HG02623 (cell line): ENCODE measurements around the gene ATXN10.
"Not testable (repeated sequence)": the region's sequence is repeated elsewhere in the genome, so short reads cannot be mapped to it uniquely, and the experiment has no call there.

Experiments
- ATAC-seq: cut with Tn5 transposase; IDR thresholded peaks from one replicate; pipeline ENCODE4 v1.9.1; 2021; ENCODE audit warnings: moderate library complexity; ENCODE audit not compliant: unreplicated experiment

ATXN10 gene

DNA sequence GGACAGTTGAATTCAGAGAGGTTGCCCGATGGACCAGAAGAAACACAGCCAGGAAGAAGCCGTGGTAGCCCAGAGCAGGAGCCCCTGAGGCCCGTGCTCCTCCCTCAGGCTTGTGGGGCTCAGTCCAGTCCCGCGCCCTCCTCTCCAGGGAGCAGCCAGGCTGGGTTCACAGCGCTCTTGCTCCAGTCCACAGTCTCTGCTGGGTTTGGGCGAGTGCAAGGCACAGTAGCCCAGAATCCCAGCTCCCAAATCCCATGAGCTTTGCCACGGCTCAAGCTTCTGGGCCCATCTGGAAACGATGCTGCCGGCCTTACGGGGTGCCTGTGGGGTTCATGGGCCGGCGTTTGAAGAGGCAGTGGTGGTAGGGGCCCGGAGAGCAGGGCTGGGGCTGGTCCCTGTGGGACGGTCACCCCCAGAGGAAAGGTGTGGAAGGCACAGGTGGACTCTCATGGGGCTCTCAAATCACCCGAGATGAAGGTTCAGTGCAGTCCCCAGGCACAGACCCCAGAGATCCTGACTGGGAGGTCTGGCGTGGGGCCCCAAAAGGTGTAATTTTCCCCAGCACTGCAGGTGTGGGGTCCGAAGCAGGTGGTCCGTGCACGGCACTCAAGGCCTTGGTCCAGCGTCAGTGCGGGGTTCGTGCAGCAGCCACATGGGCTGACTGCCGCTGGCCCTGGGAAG lies 30.6 kb upstream of the ATXN10 start:
- no peak for ATAC-seq

DNA sequence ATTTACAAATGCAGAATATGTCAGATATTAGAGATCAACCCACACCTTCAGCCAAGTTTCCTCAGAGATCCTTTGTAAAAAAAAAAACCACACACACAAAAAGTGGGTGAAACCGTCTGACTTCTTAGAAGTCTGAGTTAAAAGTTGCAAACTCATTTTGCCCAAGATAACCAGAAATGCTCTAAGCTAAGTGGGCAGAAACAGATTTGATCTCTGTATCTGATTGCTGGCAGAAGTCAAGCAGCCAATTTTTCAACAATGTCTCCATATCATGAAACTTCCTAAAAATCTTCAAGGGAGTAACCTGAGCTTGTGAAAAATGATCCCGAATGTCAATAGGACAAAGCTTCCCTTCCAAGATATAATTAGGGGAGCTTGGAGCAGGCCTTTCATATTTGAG lies 28.6 kb upstream of the ATXN10 start:
- ATAC-seq: no peak

DNA sequence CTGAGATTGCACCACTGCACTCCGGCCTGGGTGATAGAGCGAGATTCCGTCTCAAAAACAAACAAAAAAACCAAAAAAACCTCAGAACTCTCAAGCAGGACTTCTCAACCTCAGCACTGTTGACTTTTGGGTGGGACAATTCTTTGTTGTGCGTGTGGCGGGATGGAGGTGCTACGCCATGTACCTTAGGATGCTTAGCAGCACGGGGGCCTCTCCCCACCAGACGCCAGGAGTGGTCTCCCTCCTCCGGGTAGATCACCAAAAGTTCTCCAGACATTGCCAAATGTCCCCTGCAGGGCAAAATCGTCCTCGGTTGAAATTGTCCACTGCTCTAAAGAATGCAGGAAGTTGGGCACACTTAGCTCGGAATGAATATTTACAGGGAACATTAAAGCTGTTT lies 26.9 kb upstream of the ATXN10 start:
- ATAC-seq: no peak

DNA sequence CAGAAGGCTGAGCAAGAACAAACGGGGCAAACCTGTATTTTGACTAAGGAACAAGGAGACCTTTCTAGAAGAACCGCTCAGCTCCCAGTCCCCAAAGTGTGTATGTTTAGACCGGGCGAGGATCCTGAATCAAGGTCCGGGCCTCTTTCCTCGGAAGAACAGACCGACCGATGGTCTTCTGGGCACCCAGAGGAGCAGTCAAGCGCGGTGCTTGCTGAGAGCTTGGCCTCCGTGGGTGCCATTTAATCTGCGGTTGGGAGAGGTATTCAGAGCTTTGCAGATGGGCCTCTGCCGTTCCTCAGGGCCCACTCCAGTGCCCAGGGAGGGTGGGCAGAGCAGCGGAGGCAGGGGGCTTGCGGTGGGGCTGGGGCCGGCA lies 26.5 kb upstream of the ATXN10 start:
- no peak for ATAC-seq

DNA sequence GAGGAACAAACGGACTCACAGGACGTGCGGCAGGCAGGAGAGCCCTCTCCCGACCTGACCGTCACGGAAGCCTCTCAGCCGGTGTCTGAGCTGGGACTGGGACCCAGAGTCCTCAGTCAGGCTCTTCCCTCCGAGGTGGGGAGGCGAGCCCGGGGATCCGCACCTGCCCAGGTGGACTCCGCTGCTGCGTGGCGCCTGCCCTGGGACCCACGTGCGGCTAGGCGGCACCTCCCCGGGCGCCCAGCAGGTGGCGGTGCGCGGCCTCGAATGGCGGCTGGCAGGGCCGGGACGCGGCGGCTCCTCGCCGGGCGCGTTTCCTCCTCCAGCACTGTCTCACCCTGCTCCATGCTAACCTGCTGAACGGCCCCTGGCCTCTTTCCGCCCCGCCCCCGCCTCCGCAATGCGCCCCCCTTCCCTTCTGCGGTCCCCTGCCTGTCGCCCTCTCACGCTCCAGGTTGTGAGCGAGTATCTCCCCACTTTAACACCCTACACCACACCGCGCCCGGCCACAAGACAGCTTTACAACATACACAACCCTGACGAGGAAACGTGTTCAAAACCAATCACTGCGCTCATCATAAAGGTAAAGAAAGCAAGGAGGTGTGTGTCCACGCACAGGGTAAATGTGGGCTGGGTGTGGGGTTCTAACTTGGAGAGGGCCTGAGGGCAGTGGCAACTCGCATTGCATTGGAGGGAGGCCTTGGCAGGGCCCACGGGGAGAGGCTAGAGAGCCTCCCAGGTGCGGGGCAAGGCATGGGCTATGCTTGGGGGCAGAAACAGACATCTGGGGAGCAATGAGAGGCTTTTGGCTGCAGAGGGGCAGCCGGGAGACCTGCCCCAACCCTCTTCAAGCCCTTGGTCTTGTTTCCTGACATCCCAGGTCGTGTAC lies 25.9 kb upstream of the ATXN10 start:
- no peak for ATAC-seq

DNA sequence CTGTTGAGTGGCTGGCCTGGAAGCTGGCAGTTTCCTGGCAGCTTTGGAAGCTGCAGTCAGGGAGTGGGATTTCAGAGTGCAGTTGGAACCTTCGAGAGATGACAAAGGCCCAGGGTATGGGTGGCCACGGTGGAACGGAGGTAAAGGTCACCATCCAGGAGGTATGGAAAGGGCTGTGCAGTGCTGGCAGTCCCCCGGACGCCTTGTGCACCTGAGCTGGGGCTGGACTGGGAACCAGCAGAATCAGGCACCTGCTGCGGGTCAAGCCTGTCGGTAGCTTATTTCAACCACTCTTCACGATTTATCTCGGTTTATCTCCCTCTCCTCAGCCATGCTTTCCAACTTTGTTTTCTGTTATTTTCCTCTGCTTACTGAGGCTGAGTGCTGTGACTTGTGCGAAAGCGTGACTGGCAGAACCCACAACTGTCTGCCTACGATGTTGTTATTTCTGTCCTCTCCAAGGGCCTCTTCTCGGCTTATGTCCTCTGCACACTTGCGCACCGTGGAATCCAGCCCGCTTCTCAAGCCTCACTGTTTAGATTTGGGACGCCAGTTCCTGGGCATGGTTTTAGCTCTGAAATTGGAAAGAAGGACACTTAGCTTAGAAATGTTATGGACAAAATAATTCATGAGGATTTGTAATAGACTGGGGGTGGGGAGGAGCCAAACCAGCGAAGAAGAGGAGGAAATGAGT lies 24.0 kb upstream of the ATXN10 start:
- no peak for ATAC-seq

DNA sequence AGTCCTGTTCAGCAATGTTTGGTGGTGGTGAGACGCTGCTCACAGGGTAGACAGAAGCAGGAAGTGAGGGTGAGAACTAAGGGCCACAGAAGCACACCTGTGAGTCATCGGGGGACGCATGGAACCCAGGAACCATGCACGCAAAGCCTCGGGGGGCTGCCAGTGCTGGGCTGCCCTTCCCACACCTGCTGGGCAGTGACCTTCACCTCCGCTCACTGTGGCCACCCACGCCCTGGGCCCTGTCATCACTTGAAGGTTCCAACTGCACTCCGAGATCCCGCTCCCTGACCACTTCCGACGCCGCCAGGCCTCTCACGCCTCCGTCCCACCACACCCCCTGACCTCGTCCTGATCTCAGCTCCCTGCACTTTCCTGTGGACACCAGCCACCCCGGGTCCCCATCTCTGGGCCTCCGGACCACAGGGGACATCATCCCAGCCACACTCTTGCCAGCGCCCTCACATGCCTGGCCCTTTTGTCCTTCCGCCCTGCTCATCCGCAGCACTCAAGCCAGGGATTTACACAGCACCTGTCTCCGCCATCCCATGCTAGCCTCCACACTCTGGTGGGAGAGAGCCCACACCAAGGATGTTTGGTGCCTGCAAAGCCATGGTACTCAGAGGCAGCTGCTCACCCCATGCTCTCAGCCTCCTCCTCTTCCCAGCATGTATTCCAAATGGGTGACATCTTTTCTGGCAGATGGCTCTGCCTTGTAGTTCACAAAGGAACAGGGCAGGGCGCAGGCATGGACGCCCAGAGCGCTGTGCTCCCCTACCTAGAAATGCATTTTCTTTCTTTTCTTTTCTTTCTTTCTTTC lies 23.1 kb upstream of the ATXN10 start:
- no peak for ATAC-seq

DNA sequence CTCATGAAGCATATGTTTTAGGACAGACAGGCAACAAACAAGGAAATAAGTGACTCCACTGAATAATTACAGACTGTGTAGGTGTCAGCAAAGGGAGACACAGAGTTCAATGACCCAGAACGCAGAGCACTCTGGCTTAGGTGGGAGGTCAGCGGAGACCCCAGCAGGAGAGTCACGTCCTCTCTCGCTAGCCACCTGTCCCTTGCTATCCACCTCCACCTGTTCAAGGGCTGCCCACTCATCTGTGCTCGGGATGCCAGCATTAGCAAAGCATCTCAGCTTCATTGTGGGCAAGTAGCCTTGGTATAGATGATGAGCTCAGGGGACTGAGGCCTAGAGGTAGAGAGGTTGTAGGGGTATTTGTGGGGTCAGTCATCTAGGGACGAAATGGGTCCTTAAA lies 21.8 kb upstream of the ATXN10 start:
- ATAC-seq: no peak

DNA sequence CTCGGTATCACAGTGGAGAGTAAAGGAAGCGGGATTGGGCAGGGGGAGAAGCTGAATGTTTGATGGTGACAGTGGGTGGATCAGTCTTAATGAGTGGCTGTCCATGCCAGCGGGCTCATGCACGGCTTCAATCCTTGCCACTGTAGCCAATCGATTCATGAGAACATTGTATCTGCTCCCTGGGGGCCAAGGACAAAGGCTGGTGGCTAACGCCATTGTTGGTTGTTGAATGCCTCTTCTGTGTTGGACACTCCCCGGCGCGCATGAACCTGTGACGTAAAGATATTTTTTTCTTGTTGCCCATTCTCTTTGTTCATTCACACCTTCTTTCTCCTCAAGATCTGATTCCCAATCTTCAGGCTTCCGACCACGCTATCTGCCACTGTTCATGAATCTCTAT lies 20.9 kb upstream of the ATXN10 start:
- no peak for ATAC-seq

DNA sequence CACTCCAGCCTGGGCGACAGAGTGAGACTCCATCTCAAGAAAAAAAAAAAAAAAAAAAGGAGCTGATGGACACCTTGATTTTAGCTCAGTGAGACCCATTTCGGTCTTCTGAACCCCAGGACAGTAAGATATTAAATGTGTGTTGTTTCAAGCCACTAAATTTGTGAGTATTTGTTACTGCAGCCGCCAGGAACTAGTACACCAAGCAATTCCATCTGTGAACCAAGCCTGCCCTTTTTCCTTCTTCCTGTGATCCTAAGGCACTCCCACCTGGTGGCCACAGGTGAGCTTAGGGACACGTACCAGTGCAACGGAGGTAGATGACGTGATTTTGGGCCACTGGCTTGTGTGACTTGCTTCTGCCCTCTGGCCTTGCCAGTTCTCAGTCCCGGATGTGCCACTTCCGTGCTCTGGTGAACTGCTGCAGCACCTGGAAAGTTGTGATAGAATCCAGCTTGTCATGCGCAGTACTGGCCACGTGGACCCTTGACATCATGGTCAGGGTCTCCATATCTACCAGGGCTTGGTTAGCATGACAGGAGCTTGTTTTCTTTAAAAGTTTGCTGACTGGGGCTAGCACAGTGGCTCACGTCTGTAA lies 19.6 kb upstream of the ATXN10 start:
- ATAC-seq: no peak

DNA sequence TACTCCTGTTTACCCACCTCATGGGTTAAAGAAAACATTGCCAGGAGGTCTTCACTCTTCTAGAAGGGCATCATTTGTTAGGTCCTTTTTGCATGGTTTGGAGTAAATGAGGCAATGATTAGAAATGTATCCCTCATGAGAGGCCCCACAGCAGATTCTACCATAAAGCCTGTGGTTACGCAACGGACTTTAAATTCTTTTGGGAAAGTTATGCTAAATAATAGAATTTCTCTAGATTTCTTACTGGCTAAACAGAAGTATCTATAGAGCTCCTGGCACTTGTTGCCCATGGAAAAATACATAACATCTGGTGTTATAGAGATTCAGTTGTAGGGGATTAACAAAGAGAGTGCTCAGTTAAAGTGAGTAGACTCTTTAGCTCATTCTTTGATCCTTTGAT lies 15.1 kb upstream of the ATXN10 start:
- no peak for ATAC-seq

DNA sequence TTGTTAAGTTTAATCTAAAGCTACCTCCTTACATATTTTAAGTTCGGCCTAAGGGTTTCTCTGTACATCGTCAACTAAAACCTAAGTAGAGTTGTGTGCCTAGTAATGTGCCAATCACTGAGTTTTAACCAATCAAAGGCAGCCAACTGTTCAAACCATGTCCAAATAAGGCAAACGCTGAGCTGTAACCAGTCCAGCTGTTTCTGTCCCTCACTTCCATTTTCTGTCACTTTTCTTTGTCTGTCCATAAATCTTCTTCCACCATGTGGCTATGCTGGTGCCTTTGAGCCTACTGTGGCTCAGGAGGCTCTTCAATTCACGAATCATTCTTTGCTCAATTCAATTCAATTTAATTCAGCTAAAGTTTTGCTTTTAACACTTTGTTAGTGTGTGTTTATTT lies 13.9 kb upstream of the ATXN10 start:
- ATAC-seq: no peak

DNA sequence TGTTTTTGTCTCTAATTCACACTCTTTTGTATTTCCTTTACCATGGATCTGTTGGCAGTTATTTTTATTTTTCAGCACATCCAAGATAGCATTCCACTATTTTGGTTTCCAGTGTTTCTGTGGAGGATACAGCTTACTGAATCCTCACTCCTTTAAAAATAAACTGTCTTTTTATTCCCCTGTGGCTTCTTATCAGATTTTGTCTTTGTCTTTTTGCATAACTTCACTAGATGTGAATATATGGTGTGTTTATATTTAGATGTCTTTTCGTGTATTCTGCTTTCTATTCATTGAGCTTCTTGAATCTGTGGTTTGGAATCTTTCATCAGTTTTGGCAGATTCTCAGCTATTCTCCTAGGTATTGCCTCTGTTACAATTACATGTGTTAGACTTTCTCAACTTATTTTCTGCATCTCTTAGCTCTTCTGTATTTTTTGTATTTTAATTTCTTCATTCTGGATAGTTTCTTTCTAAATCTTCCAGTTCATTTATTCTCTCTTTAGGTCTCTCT lies 7.4 kb upstream of the ATXN10 start:
- ATAC-seq: no peak

DNA sequence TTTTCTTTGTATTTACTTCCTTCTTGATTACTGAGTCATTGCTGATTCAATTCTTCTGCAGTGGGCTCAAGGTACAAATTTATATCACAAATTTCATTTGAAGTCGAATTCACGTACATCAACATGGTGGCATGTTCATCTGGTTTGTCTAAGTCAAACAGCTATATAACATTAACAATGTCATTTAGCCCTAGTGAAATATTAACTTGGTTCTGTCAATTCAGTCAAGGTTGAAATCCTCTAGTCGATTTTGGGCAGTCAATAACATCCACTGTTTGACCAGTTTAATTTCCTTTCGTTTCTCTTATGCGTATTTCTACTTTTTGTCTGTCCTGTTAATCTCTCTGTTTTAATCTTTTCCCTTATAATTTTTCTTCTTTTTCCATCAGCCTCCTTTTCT lies 4.1 kb upstream of the ATXN10 start:
- no peak for ATAC-seq

DNA sequence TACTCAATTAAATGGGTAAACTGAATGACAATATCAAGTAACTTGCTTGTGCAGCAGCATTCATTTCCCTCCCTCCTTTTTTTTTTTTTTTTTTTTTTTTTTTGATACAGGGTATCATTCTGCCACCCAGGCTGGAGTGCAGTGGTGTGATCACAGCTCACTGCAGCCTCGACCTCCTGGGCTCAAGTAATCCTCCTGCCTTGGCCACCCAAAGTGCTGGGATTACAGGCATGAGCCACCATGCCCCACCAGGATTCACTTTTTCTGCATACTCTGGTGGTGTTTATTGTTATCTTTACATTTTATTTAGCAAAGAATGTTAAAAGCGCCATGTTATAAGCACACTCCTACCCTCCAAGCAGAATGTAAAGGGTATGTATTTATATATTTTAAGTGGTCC lies 1.3 kb upstream of the ATXN10 start:
- ATAC-seq: not testable (repeated sequence)

DNA sequence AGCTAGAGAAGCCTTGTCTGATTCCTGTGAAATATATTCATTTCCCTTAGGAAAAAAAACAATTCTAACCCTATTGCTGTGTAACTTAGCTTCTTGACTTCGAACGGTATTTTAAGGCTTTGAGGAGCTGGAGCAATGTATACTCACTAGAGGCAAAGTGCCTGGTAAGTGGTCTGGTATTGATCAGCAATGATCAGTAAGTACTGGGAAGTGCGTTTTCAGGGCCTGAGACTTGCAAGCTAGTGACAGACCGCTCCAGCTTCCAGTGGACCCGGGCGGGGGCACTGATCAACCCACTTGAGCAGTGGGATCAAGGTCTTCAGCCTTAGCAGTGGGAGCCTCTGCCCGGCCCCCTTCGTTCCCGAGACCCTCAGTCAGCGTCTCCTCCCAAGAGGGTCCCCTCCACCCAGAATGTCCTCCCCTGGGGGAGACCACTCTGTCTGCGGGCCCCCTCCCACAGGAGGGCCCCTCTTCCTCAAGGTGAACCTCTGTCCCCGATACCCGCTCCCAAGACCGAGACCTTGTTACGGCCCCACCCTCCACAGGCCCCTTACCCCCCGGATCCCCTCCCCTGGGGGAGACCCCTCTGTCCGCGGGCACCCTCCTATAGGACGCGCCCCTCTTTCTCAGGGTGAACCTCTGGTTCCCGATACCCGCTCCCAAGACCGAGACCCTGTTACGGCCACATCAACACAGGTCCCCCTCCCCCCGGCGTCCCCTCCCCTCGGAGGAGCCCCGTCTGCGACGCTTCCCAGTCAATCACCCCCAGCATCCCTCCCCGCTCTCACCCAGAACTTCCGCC lies 452 bp upstream of the ATXN10 start:
- ATAC-seq: no peak

DNA sequence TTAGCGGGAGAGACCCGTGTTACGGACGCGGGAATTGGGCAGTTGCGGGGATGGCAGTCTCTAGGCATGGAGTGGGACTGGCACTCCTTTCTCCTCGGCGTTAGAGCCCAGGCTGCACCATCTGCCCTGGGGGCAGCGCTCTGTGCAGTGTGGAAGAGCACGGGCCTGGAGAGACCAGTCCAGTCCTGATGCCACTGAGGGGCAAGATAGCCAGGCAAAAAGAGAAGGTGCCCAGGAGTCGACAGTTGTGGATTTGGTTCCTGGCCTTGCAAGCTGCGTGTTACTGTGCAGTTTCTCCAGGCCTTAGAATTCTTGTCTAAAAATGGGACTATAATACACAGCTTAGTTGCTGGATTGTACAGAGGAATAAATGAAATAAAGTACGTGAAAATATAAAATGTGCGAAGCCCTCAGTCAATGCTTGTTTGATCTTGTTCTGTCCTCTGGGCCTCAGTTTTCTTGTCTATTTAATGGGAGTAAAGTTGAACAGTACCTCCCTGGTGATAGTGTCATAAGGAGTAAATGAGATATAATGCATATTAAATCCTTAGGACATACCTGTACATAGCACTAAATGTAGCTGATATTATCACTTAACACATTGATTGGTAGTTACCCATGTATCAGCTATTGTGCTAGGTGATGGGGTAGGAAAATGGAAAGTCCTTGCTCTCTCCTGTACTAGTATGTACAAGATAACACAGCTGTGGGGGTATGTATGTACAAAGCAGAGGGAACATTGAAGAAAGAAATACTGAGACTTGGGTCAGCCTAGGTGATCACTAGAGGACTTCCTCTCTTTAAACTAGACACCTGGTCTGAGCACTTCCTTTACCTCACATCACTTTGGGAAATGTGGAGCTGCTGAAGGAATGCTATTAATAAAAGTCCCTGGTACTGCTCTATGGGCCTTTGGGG lies 1.2 kb downstream of the ATXN10 start:
- ATAC-seq: no peak

DNA sequence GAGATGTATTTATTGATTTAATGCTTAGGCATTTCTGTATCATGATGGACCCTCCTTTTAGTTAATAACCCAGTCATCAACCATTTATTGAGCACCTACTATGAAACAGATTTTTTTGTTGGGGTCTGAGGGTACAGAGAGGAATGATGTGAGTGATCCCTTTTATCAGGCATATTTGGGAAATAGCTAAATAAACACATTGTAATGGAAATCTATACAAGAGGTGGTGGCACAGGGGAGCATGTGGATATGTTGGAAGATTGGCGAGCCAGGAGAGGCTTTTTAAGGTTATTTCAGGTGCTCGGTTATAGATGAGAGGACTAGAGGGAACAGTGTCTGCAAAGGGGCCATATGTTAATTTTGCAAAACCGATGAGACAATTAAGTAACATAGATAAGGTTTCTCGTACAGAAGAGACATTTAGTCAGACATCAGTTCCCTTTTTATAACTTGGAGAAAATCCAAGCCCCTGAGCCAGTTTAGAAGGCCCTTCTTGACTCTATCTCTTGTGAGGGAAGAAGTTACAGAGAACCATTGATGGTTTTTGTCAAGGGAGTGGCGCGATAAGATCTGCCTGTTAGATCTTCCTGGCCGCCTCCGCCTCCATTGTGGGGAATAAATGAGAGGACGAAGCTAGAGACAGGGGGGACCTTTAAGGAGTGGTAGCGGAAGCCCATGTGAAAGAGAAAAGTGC lies 2.0 kb downstream of the ATXN10 start:
- ATAC-seq: no peak
